DMS114 treated with DMSO at 0.1 percent for 48 hours (cell line): ENCODE data around the gene SPDYE4.

Experiments
- DNase-seq: peaks from one replicate; lab custom pipeline; 2025; ENCODE audit not compliant: unreplicated experiment; lab: John Stamatoyannopoulos, UW

SPDYE4 gene

GRCh38 chr17:8785547-8786413 is 27.4 kb upstream of the SPDYE4 start:
- peak; percentile 60 for DNase-seq

- DNase-seq = no peak
Measured at GRCh38 chr17:8782176-8782575, 23.8 kb upstream of the SPDYE4 start.

GRCh38 chr17:8781776-8782175 is 23.4 kb upstream of the SPDYE4 start:
- DNase-seq = no peak

GRCh38 chr17:8776881-8777280 is 18.5 kb upstream of the SPDYE4 start:
- DNase-seq = no peak

GRCh38 chr17:8776248-8776647 is 17.9 kb upstream of the SPDYE4 start:
- no peak for DNase-seq

GRCh38 chr17:8766731-8767130 is 8.4 kb upstream of the SPDYE4 start:
- DNase-seq = no peak

- no peak for DNase-seq
Measured at GRCh38 chr17:8762012-8762411, 3.7 kb upstream of the SPDYE4 start.

GRCh38 chr17:8757189-8757588 is 1.2 kb downstream of the SPDYE4 start:
- DNase-seq = no peak

- no peak for DNase-seq
Measured at GRCh38 chr17:8755590-8756255, 2.6 kb downstream of the SPDYE4 start.

- DNase-seq = no peak
Measured at GRCh38 chr17:8754890-8755289, 3.5 kb downstream of the SPDYE4 start.

GRCh38 chr17:8753976-8754440 is 4.3 kb downstream of the SPDYE4 start:
- peak; percentile 16 for DNase-seq

- no peak for DNase-seq
Measured at GRCh38 chr17:8753136-8753975, 5.0 kb downstream of the SPDYE4 start.

- no peak for DNase-seq
Measured at GRCh38 chr17:8749616-8750015, 8.7 kb downstream of the SPDYE4 start.

- no peak for DNase-seq
Measured at GRCh38 chr17:8747742-8748141, 10.6 kb downstream of the SPDYE4 start.

GRCh38 chr17:8746501-8747236 is 11.7 kb downstream of the SPDYE4 start:
- no peak for DNase-seq

- peak; percentile 27 for DNase-seq
Measured at GRCh38 chr17:8745586-8746500, 12.5 kb downstream of the SPDYE4 start.

GRCh38 chr17:8744086-8744785 is 14.1 kb downstream of the SPDYE4 start:
- DNase-seq = no peak

GRCh38 chr17:8742819-8743218 is 15.5 kb downstream of the SPDYE4 start:
- no peak for DNase-seq

- no peak for DNase-seq
Measured at GRCh38 chr17:8742274-8742673, 16.1 kb downstream of the SPDYE4 start.
